Right atrium auricular region (tissue), 2 donors: ENCODE measurements around the gene TRMT10B. TPM values are rescaled to one million over a fixed set of nuclear protein-coding genes. Genes with fewer than 3 reads are reported as not detected.
A peak's percentile ranks its signal among the peaks of the same experiment; 100 is the strongest.

Experiments used
- DNase-seq: peaks from one replicate; pipeline ENCODE4 v3.0.0-alpha.2; 2019; ENCODE audit warnings: low spot score
- H3K27ac ChIP-seq, 2 donors: fragments of 200-600 bp; sonication (generic); 1 replicate in 1 of 2; 2 replicates in 1 of 2; pipeline ENCODE4 v1.5.1; 2016 to 2019
- H3K27me3 ChIP-seq, 2 donors: fragments of 200-600 bp; sonication (generic); one replicate each; pipeline versions ENCODE4 v1.5.1 to v1.6.0; 2017 to 2019
- H3K36me3 ChIP-seq: fragments of 200-600 bp; sonication (generic); one replicate; pipeline ENCODE4 v1.5.1; 2016
- H3K4me1 ChIP-seq, 2 donors: fragments of 200-600 bp; sonication (generic); one replicate each; pipeline versions ENCODE4 v1.5.1 to v1.6.0; 2017 to 2019
- H3K4me3 ChIP-seq, 2 donors: fragments of 200-600 bp; sonication (generic); 1 replicate in 1 of 2; 2 replicates in 1 of 2; pipeline ENCODE4 v1.5.1; 2017 to 2019; ENCODE audit warnings: mild to moderate bottlenecking in 1 of 2, moderate library complexity in 1 of 2
- H3K9me3 ChIP-seq, 2 donors: fragments of 200-600 bp; sonication (generic); one replicate each; pipeline ENCODE4 v1.5.1; 2019
- total RNA-seq, 2 donors: library from RNA; depleted of rRNA; stranded (reverse); fragments of >200 nt; gene quantifications; one replicate each; pipeline ENCODE4 v1.1.0, GENCODE V29; 2016
- TF ChIP-seq, protein P1 (sequence below), 2 donors: fragments of 200-600 bp; sonication (generic); IDR thresholded peaks; one replicate each; pipeline ENCODE4 v1.5.1; 2019; ENCODE audit warnings: antibody characterized with exemption in 2 of 2

The TRMT10B gene, protein sequence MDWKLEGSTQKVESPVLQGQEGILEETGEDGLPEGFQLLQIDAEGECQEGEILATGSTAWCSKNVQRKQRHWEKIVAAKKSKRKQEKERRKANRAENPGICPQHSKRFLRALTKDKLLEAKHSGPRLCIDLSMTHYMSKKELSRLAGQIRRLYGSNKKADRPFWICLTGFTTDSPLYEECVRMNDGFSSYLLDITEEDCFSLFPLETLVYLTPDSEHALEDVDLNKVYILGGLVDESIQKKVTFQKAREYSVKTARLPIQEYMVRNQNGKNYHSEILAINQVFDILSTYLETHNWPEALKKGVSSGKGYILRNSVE
- total RNA-seq, result 1 to 10 TPM; 2.5 to 3.9 TPM

DNA sequence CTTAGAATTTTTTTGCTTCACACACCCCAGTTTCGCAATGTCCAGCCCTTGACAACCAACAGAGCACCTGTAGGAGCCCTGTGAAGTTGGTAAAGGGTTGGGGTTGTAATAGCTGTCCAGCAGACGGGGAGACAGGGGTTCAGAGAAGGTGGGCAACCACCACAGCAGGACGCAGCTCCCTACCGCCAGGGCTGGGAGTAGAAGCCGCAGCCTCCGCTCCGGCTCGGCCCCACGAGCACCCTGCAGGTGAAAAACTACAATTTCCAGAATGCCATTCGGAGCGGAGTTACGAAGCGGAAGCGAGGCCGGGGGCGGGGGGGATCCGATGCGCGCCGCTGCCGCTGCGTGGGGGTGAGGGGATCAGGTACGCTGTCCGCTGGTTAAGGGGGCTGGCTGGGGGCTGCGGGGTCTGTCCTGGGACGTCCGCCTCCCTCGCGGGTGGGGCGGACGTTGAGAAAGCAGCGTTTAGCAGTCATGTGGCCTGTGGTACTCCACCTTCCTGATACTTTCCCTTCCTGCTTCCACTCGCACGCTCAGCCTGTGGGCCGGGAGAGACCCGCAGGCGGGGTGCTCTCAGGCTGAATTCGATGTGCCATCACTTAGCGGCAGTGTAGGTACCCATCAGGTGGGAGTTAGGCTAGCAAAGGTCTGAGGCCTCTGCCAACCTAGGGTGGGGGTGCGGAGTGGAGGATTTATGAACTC lies at the start of gene TRMT10B:
Gene TRMT10B, plus strand, starts transcription at position 317 of the 702 bp plus-strand sequence. CDS start 8,127 bp downstream, outside the sequence.
- Histone ChIP-seq H3K27me3 (no peaks in the 10 kb centered on the region), H3K36me3 (no peaks in the 10 kb centered on the region), H3K27ac (peak within 1 kb of the TSS; percentile 76 to 90), H3K4me3 (peak within 1 kb of the TSS; percentile 77 to 86), H3K9me3 (no peaks in the 10 kb centered on the region), H3K4me1 (peaks cover 0 to 14% of the 10 kb centered on the region in 2 donors)
- TF ChIP-seq, protein P1, sequence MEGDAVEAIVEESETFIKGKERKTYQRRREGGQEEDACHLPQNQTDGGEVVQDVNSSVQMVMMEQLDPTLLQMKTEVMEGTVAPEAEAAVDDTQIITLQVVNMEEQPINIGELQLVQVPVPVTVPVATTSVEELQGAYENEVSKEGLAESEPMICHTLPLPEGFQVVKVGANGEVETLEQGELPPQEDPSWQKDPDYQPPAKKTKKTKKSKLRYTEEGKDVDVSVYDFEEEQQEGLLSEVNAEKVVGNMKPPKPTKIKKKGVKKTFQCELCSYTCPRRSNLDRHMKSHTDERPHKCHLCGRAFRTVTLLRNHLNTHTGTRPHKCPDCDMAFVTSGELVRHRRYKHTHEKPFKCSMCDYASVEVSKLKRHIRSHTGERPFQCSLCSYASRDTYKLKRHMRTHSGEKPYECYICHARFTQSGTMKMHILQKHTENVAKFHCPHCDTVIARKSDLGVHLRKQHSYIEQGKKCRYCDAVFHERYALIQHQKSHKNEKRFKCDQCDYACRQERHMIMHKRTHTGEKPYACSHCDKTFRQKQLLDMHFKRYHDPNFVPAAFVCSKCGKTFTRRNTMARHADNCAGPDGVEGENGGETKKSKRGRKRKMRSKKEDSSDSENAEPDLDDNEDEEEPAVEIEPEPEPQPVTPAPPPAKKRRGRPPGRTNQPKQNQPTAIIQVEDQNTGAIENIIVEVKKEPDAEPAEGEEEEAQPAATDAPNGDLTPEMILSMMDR (IDR thresholded peaks at IDR 0.05), result no peak
- no peak for DNase-seq

- no peaks in the 10 kb centered on the region for H3K4me1 ChIP-seq
- H3K27ac ChIP-seq, result no peak overlapping the region
- no peak for DNase-seq
- TF ChIP-seq, protein P1 (IDR thresholded peaks at IDR 0.05), result no peak
- no peaks in the 10 kb centered on the region for H3K27me3 ChIP-seq
- H3K9me3 ChIP-seq, result no peaks in the 10 kb centered on the region
- H3K4me3 ChIP-seq, result no peak overlapping the region
- no peaks in the 10 kb centered on the region for H3K36me3 ChIP-seq
These were observed 47.8 kb upstream of the TRMT10B start for GRCh38 chr9:37705787-37706186.

DNA sequence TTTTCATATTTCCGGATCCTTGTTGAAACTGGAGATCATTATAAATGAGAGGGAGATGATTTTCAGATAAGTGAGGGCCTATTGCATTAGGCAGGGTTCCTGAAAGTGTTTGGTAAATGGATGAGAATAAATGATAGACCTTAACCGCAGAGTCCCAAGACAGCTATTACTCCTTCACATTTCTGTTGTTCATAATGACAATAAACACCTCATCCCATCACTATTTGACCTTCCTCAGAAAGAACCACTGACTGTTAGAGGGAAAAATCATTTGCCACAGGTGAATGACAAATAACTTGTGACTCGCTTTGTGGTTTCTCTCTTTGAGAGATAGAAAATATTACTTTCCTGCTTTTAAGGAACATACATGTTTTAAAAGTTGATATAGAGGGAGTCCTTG lies 47.3 kb upstream of the TRMT10B start:
- H3K4me1 ChIP-seq, result no peaks in the 10 kb centered on the region
- no peaks in the 10 kb centered on the region for H3K36me3 ChIP-seq
- no peaks in the 10 kb centered on the region for H3K9me3 ChIP-seq
- no peaks in the 10 kb centered on the region for H3K27me3 ChIP-seq
- no peak overlapping the region for H3K27ac ChIP-seq
- no peak for DNase-seq
- TF ChIP-seq, protein P1 (IDR thresholded peaks at IDR 0.05), result no peak
- no peak overlapping the region for H3K4me3 ChIP-seq

DNA sequence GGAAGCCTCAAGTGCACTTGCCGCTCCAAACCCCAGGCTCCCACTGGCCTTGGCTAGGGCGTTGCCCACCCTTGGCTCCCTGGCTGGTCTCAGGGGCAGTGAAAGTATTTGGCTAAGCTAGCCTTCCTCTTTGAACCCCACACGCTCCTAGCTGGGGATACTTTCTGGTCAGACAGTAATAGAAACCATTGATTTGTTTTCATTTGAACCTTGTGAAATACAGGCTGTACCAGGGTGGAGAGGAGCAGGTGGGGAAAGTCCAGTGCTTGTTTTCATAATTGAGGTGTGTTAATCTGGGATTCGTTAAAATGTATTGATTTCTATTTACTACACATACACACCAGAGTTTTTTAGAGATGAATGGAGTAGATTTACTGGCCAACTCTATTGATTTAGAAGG lies 45.9 kb upstream of the TRMT10B start:
- Histone ChIP-seq H3K27me3 (no peaks in the 10 kb centered on the region), H3K4me1 (no peaks in the 10 kb centered on the region), H3K27ac (no peak overlapping the region), H3K4me3 (no peak overlapping the region), H3K9me3 (no peaks in the 10 kb centered on the region), H3K36me3 (no peaks in the 10 kb centered on the region)
- TF ChIP-seq, protein P1 (IDR thresholded peaks at IDR 0.05), result no peak
- no peak for DNase-seq

- no peak for DNase-seq
- Histone ChIP-seq H3K4me1 (no peaks in the 10 kb centered on the region), H3K9me3 (no peaks in the 10 kb centered on the region), H3K27me3 (no peaks in the 10 kb centered on the region), H3K4me3 (no peak overlapping the region), H3K27ac (no peak overlapping the region), H3K36me3 (no peaks in the 10 kb centered on the region)
- TF ChIP-seq, protein P1 (IDR thresholded peaks at IDR 0.05), result no peak
These were observed 43.6 kb upstream of the TRMT10B start for GRCh38 chr9:37710046-37710445.
